Activated naive CD8-positive, alpha-beta T cell treated with anti-CD3 and anti-CD28 coated beads, Interleukin-2, amount 10 ng/mL, durations not matched to agents 7 days and 5 days (primary cell): ENCODE measurements around the gene SCYL3. TPM values are rescaled to one million over a fixed set of nuclear protein-coding genes. Genes with fewer than 3 reads are reported as not detected.

Source experiments
- ATAC-seq: fragments of 150-1000 bp; cut with Tn5 transposase; one replicate; pipeline ENCODE4 v1.10.0; 2021; ENCODE audit warnings: low read depth, moderate library complexity
- POLR2A ChIA-PET: fragments of 350-600 bp; sonication (Branson Sonifier 250); formaldehyde crosslinking; loops from one replicate; lab custom pipeline; 2021; ENCODE audit warnings: antibody characterized with exemption; lab: Charles Lee
- DNase-seq: peaks from one replicate; pipeline ENCODE4 v3.0.0; 2021
- H3K27ac Mint-ChIP-seq: one replicate; pipeline ENCODE4 v1.8.0; 2022; ENCODE audit warnings: mild to moderate bottlenecking, mixed read lengths
- H3K27me3 Mint-ChIP-seq: one replicate; pipeline ENCODE4 v1.8.0; 2022; ENCODE audit warnings: mild to moderate bottlenecking, moderate library complexity, mixed read lengths
- H3K36me3 Mint-ChIP-seq: one replicate; pipeline ENCODE4 v1.8.0; 2021; ENCODE audit warnings: mild to moderate bottlenecking, mixed read lengths
- H3K4me1 Mint-ChIP-seq: one replicate; pipeline ENCODE4 v1.8.0; 2021; ENCODE audit warnings: mixed read lengths
- H3K4me3 Mint-ChIP-seq: one replicate; pipeline ENCODE4 v1.8.0; 2022; ENCODE audit warnings: mild to moderate bottlenecking, moderate library complexity, mixed read lengths
- H3K9me3 Mint-ChIP-seq: one replicate; pipeline ENCODE4 v1.8.0; 2021; ENCODE audit warnings: mixed read lengths
- total RNA-seq, 2 experiments: library from RNA; stranded (reverse); gene quantifications; one replicate each; pipeline ENCODE4 v1.2.3, GENCODE V29; 2021

The SCYL3 gene
- total RNA-seq, 2 experiments from 2014 or later, result 15.6 to 19.2 TPM

DNA sequence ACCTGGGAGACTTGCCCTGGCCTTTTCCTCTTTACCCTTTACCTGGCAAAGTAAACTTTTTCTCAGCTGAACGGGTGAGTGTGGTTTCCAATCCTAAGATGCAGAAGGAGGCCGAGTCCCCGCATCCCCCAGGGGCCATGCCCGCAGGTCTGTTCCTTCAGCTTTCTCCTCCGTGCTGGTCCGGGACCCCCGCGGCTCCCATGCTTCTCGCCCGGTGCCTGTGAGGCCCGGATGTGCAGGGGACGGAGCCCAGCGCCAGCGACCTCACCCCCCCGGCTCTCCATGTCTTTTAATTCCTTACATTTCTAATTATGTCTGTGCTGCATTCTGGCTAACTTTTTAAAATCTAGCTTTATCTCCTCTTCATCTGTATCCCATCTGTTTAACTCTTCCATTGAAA is 21.5 kb upstream of the SCYL3 start:
- ATAC-seq, result no peak
- POLR2A ChIA-PET, result no interaction called here
- Mint-ChIP-seq H3K9me3 (no peaks in the 10 kb centered on the region), H3K36me3 (no peaks in the 10 kb centered on the region), H3K4me1 (no peaks in the 10 kb centered on the region), H3K4me3 (no peak overlapping the region), H3K27me3 (no peaks in the 10 kb centered on the region), H3K27ac (no peak overlapping the region)
- DNase-seq, result no peak

DNA sequence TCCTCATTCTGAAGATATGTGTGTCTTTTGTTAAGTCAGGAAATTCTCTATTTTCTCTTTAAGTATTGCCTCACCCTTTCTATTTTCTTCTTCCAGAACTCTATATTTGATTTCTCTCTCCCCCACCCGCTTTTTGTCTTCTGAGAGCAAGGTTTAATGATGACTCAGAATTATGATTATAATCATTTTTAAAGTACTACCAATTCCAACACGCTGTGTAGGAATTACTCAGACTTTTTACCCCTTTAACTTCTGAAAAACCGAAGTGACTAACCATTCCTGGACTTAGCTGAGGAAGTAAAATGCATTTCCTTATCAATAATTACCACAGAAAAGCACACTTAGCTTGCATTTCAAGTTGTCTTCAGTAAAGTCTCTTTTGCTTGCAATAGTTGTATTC is 20.8 kb upstream of the SCYL3 start:
- ATAC-seq, result no peak
- POLR2A ChIA-PET, result no interaction called here

DNA sequence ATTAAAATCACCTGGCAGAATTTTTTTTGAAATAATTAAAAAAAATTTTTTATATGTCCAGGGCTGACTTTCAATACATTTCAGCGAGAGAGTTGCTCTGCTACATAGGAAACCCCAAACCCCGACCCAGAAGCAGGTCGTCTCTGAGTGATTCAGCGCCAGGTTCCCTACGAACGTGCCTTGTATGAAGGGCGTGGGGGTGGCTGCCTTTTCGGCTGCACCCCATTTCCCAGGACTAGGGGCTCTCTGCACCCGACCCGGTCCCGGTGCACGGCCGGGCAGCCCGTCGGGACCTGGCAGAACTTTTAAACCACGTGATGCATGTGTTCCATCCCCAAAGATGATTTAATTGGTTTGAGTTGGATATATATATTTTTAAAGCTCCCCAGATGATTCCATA is 15.8 kb upstream of the SCYL3 start:
- peaks cover 8% of the 10 kb centered on the region for H3K4me1 Mint-ChIP-seq
- DNase-seq, result no peak
- no peak overlapping the region for H3K27ac Mint-ChIP-seq
- POLR2A ChIA-PET, result interaction anchor here (1.2 kb wide), 1 partner anchor 15 kb away, joined by 5 read pairs; the partner anchor contains the start of gene SCYL3
- H3K27me3 Mint-ChIP-seq, result no peaks in the 10 kb centered on the region
- H3K4me3 Mint-ChIP-seq, result no peak overlapping the region
- ATAC-seq, result no peak
- H3K9me3 Mint-ChIP-seq, result peaks cover 2% of the 10 kb centered on the region
- no peaks in the 10 kb centered on the region for H3K36me3 Mint-ChIP-seq

More for the DNA sequence above, 20.8 kb upstream of the SCYL3 start:
- no peak overlapping the region for H3K27ac Mint-ChIP-seq
- no peak overlapping the region for H3K4me3 Mint-ChIP-seq
- no peaks in the 10 kb centered on the region for H3K9me3 Mint-ChIP-seq
- H3K27me3 Mint-ChIP-seq, result no peaks in the 10 kb centered on the region
- no peak for DNase-seq
- no peaks in the 10 kb centered on the region for H3K4me1 Mint-ChIP-seq
- H3K36me3 Mint-ChIP-seq, result no peaks in the 10 kb centered on the region

DNA sequence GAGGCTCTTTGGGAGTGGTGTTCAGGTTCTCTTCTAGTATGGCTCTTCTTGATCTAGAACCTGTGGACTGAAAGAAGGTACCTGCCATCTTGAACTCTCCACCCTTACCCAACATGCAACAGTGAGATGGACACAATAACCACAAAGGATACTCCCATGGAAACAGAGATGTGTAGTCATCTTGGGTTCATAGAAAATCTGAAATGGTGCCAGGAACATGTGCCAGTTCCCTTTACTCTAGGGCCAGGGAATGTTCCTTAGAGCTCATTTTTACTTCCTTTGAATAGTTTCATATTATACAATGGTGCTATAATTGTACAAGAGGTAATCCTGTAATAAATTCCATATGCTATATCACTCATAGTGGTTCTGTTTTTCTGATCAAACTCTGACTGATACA is 13.2 kb upstream of the SCYL3 start:
- Mint-ChIP-seq H3K9me3 (peaks cover 2% of the 10 kb centered on the region), H3K27me3 (no peaks in the 10 kb centered on the region), H3K27ac (no peak overlapping the region), H3K4me1 (peaks cover 21% of the 10 kb centered on the region), H3K4me3 (no peak overlapping the region), H3K36me3 (no peaks in the 10 kb centered on the region)
- POLR2A ChIA-PET, result interaction anchor here (2.7 kb wide), 1 partner anchor 13 kb away, joined by 10 read pairs; the partner anchor contains the start of gene SCYL3
- DNase-seq, result no peak
- ATAC-seq, result no peak

DNA sequence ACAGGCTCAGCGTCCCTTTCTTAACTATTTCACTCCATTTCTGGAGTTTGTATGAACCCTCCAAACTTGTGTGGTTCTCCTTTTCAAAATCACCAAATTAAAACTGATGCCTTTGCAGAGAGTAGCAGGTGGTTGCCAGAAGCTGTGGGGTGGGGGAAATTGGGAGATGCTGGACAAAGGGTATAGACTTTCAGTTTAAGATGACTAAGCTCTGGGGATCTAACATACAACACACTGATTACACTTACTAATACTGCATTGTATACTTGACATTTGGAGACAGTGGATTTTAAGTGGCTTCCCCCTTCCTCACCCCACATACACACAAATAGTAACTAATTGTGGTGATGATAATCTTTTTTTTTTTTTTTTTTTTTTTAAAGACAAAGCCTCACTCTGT is 11.1 kb upstream of the SCYL3 start:
- Mint-ChIP-seq H3K27me3 (peaks cover 6% of the 10 kb centered on the region), H3K4me3 (no peak overlapping the region), H3K4me1 (peaks cover 21% of the 10 kb centered on the region), H3K9me3 (peaks cover 2% of the 10 kb centered on the region), H3K27ac (no peak overlapping the region), H3K36me3 (no peaks in the 10 kb centered on the region)
- DNase-seq, result no peak
- ATAC-seq, result no peak
- POLR2A ChIA-PET, result interaction anchor here (0.8 to 2.6 kb wide), 2 partner anchors 11 to 13 kb away, joined by 4 to 9 read pairs; partner anchors contain the start of gene SCYL3

DNA sequence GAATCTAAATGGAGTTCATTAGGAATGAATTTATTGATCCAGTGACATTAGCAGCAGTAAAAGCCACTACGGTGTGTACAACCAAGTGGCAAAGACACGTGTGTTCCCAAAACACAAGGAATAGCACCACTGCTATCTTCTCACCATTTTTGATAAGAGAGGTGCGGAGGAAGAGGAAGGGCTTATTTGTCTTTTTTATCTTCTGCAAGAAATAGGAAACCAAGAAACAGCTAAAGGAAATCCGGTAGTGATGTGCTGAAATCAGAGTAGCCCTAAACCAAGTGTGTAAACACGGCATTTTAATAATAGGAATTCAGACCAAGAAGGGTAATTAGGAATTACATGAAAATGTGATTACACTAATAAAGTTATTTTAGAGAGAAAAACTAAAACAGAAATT is 9.1 kb upstream of the SCYL3 start:
- POLR2A ChIA-PET, result interaction anchor here (1.3 to 2.1 kb wide), 2 partner anchors 9 to 12 kb away, joined by 3 to 11 read pairs; partner anchors contain the start of gene SCYL3

DNA sequence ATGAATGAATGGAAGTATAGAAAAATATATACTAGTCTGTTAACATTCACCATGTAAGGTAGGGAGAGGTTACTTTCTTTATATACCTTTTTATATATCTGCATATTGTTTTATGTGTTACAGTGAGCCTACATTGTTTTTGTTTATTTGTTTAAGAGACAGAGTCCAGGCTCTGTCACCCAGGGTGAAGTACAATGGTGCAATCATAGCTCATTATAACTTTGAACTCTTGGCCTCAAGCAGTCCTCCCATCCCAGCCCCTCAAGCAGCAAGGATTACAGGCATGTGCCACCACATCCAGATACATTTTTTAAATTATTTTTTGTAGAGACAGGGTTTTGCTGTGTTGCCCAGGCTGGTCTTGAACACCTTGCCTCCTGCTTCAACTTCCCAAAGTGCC is 7.4 kb upstream of the SCYL3 start:
- no peak for DNase-seq
- H3K4me3 Mint-ChIP-seq, result no peak overlapping the region
- no peak for ATAC-seq
- peaks cover 17% of the 10 kb centered on the region for H3K4me1 Mint-ChIP-seq
- peaks cover 23% of the 10 kb centered on the region for H3K27me3 Mint-ChIP-seq
- no peak overlapping the region for H3K27ac Mint-ChIP-seq
- H3K9me3 Mint-ChIP-seq, result peaks cover 2% of the 10 kb centered on the region
- POLR2A ChIA-PET, result interaction anchor here (1.2 kb wide), 1 partner anchor 10 kb away, joined by 3 read pairs; no protein-coding TSS in a partner anchor
- no peaks in the 10 kb centered on the region for H3K36me3 Mint-ChIP-seq

More for the DNA sequence above, 9.1 kb upstream of the SCYL3 start:
- no peaks in the 10 kb centered on the region for H3K36me3 Mint-ChIP-seq
- H3K4me3 Mint-ChIP-seq, result peak overlapping the region; percentile 29
- no peak for ATAC-seq
- no peak for DNase-seq
- peaks cover 18% of the 10 kb centered on the region for H3K27me3 Mint-ChIP-seq
- no peak overlapping the region for H3K27ac Mint-ChIP-seq
- peaks cover 13% of the 10 kb centered on the region for H3K4me1 Mint-ChIP-seq
- H3K9me3 Mint-ChIP-seq, result peaks cover 2% of the 10 kb centered on the region

DNA sequence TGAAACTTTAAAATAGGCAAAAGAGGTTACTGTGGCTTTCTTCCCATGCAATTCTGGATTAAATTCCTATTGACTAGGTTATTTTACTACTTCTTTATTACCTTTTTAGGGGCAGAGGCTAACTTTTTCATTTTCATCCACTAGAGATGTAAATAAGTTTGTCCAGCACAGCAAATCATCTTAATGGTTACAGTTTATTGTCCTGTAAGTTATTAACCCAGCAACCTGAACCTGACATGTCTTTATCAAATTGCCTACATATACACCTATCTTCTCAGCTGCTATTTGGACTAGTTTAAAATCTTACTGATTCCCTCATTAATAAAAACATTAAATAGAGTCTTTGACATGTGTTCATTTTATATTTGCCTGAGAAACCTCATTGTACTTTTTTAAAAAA is 6.9 kb upstream of the SCYL3 start:
- Mint-ChIP-seq H3K27me3 (peaks cover 23% of the 10 kb centered on the region), H3K27ac (no peak overlapping the region), H3K9me3 (peaks cover 2% of the 10 kb centered on the region), H3K4me1 (peaks cover 17% of the 10 kb centered on the region), H3K4me3 (no peak overlapping the region), H3K36me3 (no peaks in the 10 kb centered on the region)
- POLR2A ChIA-PET, result interaction anchor here (1.2 kb wide), 1 partner anchor 9 kb away, joined by 3 read pairs; no protein-coding TSS in a partner anchor
- ATAC-seq (no peak), DNase-seq (no peak)

DNA sequence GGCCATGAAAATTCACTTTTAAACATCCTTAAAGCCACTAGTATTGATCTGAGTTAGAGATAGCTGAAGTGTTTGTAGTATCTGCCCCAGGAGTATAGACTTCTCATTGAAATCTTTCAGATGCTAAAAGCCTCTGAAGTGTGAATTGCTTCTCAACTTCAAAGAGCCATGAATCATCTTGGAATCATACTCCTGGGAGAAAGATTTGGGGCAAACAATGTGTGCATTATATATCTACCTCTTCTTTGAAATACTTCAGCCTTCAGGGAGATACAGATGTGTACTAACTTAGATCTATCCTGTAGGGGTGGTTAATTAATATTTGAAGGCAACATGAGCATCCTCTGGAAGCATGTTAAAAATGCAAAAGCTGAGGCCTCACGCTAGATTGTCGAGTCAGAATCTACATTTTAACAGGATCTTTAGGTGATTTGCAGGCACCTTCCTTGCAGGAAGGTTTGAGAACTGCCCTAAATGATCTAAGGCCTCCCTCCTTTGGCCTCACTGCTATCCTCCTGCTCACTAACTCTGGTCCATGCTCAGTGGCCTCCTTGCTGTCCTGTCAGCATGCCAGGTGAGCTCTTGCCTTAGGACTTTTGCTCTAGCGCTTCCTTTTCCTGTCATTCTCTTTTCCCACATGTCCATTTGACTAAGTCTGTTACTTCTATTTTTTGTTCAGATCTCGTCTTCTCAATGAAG is 6.0 kb upstream of the SCYL3 start:
- Mint-ChIP-seq H3K4me3 (no peak overlapping the region), H3K36me3 (peaks cover 2% of the 10 kb centered on the region), H3K9me3 (no peaks in the 10 kb centered on the region), H3K27me3 (peaks cover 23% of the 10 kb centered on the region), H3K4me1 (peaks cover 19% of the 10 kb centered on the region), H3K27ac (no peak overlapping the region)
- ATAC-seq, result no peak
- POLR2A ChIA-PET, result no interaction called here
- DNase-seq, result no peak

DNA sequence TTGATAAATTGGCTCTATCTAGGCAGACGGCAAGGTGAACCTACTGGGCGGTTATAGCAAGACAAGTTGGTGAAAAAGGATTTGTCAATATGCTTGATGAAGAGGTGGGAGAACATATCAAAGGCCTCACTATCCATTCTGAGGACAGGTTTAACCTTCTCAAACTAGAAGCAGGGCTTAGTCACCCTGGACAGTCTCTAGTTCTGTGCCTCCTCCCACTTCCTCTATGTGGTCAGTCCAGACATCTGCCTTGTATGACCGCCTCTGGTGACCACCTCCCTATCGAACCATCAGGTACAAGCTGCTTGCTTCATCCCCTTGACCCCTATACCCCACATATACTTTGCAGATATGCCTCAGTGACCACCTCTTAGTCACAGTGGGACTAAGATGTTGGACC is 2.3 kb upstream of the SCYL3 start:
- Mint-ChIP-seq H3K4me3 (no peak overlapping the region), H3K36me3 (peaks cover 2% of the 10 kb centered on the region), H3K4me1 (peaks cover 25% of the 10 kb centered on the region), H3K27me3 (peaks cover 20% of the 10 kb centered on the region), H3K9me3 (no peaks in the 10 kb centered on the region), H3K27ac (no peak overlapping the region)
- ATAC-seq, result no peak
- DNase-seq, result no peak
- POLR2A ChIA-PET, result no interaction called here

DNA sequence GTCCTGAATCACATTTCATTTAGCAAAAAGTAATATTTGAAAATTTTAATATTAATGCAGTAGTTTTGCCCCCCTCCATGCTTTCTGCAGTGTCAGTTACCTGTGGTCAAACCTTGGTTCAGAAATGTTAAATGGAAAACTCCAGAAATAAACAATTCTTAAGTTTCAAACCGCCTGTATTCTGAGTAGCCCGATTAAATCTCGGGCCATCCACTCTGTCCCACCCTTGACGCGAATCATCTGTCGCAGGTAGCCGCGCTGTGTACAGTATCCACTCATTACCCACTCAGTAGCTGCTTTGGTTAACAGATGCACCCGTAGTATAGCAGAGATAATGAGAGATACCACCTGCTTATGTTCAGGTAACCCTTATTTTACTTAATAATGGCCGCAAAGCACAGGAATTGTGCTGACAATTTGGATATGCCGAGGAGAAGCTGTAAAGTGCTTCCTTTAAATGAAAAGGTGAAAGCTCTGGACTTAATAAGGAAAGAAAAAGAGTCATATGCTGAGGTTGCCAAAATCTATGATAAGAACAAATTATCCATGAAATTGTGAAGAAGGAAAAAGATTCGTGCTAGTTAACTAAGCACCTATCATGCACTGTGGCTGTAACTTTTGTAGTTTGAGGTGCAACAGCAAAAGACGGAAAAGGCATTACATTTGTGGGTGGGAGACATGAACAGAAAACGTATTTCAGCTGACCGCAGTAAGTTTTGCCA is 889 bp upstream of the SCYL3 start:
- peaks cover 16% of the 10 kb centered on the region for H3K27me3 Mint-ChIP-seq
- peak overlapping the region; percentile 95 for H3K4me3 Mint-ChIP-seq
- H3K27ac Mint-ChIP-seq, result peak overlapping the region; percentile 100
- DNase-seq (no peak), ATAC-seq (no peak)
- peaks cover 35% of the 10 kb centered on the region for H3K4me1 Mint-ChIP-seq
- H3K36me3 Mint-ChIP-seq, result peaks cover 3% of the 10 kb centered on the region
- H3K9me3 Mint-ChIP-seq, result no peaks in the 10 kb centered on the region
- POLR2A ChIA-PET, result interaction anchor here (0.5 to 5.2 kb wide), 11 partner anchors 8 to 1549 kb away, joined by 3 to 45 read pairs (median 5); partner anchors contain the start of genes KIFAP3 and METTL18

DNA sequence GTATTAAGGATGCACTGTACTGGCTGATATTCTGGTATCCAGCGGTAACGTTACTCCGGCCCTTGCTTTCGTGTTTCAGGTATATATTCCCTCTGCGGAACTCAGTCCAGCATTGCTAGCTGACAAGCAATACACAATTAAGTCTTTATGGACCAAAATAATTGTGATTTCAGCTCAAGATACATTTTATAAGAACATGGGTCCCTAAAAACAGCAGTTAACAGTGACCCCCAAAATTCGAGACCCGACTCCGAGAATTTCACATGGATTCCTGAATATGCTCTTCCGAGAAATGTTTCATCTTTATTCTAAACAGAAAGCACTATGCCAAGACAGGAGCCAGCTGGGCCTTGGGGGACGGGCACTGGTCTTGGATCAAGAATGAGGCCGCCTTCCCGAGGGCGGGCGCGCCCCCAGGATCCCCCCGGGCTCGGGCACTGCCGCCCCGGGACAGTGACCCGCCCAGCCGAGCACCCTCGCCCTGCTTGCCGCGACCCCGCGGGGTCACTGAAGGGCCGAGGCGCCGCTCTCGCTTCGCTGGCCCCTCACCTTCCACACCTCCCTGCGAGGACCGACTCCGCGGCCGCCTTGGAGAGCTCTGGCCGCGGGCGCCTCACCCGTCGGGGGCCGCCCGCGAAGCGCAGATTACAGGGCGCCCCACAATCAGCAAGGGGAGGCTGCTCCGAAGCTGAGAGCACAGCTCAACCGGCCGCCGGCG is 610 bp downstream of the SCYL3 start:
- Mint-ChIP-seq H3K36me3 (peaks cover 12% of the 10 kb centered on the region), H3K9me3 (no peaks in the 10 kb centered on the region), H3K4me1 (peaks cover 44% of the 10 kb centered on the region), H3K27me3 (peaks cover 6% of the 10 kb centered on the region), H3K4me3 (peak overlapping the region; percentile 95), H3K27ac (peak overlapping the region; percentile 100)
- no peak for DNase-seq
- POLR2A ChIA-PET, result interaction anchor here (0.5 to 5.2 kb wide), 16 partner anchors 9 to 525 kb away, joined by 3 to 45 read pairs (median 4); partner anchors contain the start of genes BLZF1, KIFAP3 and METTL18
- ATAC-seq, result no peak
